H1 (cell line): ENCODE data around the gene ACKR3. TPM values are rescaled to one million over a fixed set of nuclear protein-coding genes. Genes with fewer than 3 reads are reported as not detected.

ENCODE experiments used
- CTCF ChIA-PET: fragments of 300-600 bp; sonication (Branson Sonifier 250); formaldehyde crosslinking; loops from one replicate; lab custom pipeline; 2021; ENCODE audit not compliant: partially characterized antibody; lab: Charles Lee
- POLR2A ChIA-PET: fragments of 300-600 bp; sonication (Branson Sonifier 250); formaldehyde crosslinking; loops from one replicate; lab custom pipeline; 2021; ENCODE audit warnings: inconsistent platforms; ENCODE audit not compliant: partially characterized antibody; lab: Charles Lee
- DNase-seq, 2 experiments: peaks; one replicate each; pipeline versions ENCODE4 v3.0.0 to v3.0.0-alpha.2; 2010 to 2022; ENCODE audit warnings: low spot score in 2 of 2, low read depth in 1 of 2, mixed read lengths in 1 of 2
- FAIRE-seq: peaks from 2 replicates; lab custom pipeline; 2011; peaks lifted over from hg19 to GRCh38; lab: Jason Lieb, UNC
- H2AFZ ChIP-seq: 2 replicates; pipeline ENCODE4 v1.8.1; 2012; ENCODE audit warnings: low read length, inconsistent platforms
- H2AK5ac ChIP-seq: 2 replicates; pipeline ENCODE4 v1.6.1; 2013; ENCODE audit warnings: low read depth, low read length
- H2BK120ac ChIP-seq: replicated peaks from 2 replicates; pipeline ENCODE3; 2013; ENCODE audit warnings: low read depth, low read length, inconsistent platforms
- H2BK12ac ChIP-seq: 2 replicates; pipeline ENCODE4 v1.6.1; 2013; ENCODE audit warnings: low read depth, low read length
- H2BK15ac ChIP-seq: 2 replicates; pipeline ENCODE4 v1.6.1; 2013; ENCODE audit warnings: low read length
- H2BK20ac ChIP-seq: 2 replicates; pipeline ENCODE4 v1.6.1; 2013; ENCODE audit warnings: low read length
- H2BK5ac ChIP-seq: 2 replicates; pipeline ENCODE4 v1.6.1; 2013; ENCODE audit warnings: low read depth, low read length
- H3K14ac ChIP-seq: 2 replicates; pipeline ENCODE4 v1.6.1; 2013; ENCODE audit warnings: inconsistent platforms; ENCODE audit not compliant: insufficient read length
- H3K18ac ChIP-seq: 2 replicates; pipeline ENCODE4 v1.6.1; 2013; ENCODE audit warnings: low read length; ENCODE audit errors: extremely low read depth
- H3K23ac ChIP-seq: 2 replicates; pipeline ENCODE4 v1.6.1; 2013; ENCODE audit warnings: inconsistent platforms; ENCODE audit not compliant: insufficient read length
- H3K23me2 ChIP-seq: 2 replicates; pipeline ENCODE4 v1.6.1; 2013; ENCODE audit warnings: low read depth, low read length
- H3K27ac ChIP-seq: 2 replicates; pipeline ENCODE4 v1.6.1; 2011; ENCODE audit warnings: low read depth, low read length, inconsistent platforms
- H3K27me3 ChIP-seq, 4 experiments: replicated peaks in 1 of 4; 1 replicate in 1 of 4; 2 replicates in 3 of 4; pipeline versions ENCODE4 v1.6.1 to v1.8.1; 2011 to 2013; ENCODE audit warnings: low read length in 3 of 4, mild to moderate bottlenecking in 3 of 4, inconsistent platforms in 2 of 4, mixed read lengths in 2 of 4, moderate library complexity in 1 of 4; ENCODE audit not compliant: control insufficient read depth in 3 of 4, insufficient read depth in 3 of 4; ENCODE audit errors: extremely low read depth in 1 of 4
- H3K36me3 ChIP-seq, 4 experiments: 2 replicates each; pipeline versions ENCODE4 v1.6.1 to v1.8.1; 2011 to 2013; ENCODE audit warnings: mild to moderate bottlenecking in 4 of 4, low read length in 3 of 4, moderate library complexity in 2 of 4, control low read depth in 1 of 4, inconsistent platforms in 1 of 4; ENCODE audit not compliant: insufficient read depth in 4 of 4, control insufficient read depth in 2 of 4
- H3K4ac ChIP-seq: replicated peaks from 2 replicates; pipeline ENCODE3; 2013; ENCODE audit warnings: low read length, low read depth, mixed read lengths, inconsistent platforms; ENCODE audit not compliant: insufficient read length
- H3K4me1 ChIP-seq, 4 experiments: replicated peaks in 1 of 4; 1 replicate in 1 of 4; 2 replicates in 3 of 4; pipeline versions ENCODE4 v1.6.1 to v1.8.1; 2011 to 2013; ENCODE audit warnings: low read length in 3 of 4, inconsistent platforms in 2 of 4, mixed read lengths in 1 of 4; ENCODE audit not compliant: insufficient read depth in 4 of 4, control insufficient read depth in 3 of 4
- H3K4me2 ChIP-seq, 2 experiments: 2 replicates each; pipeline versions ENCODE4 v1.6.1 to v1.8.1; 2011 to 2013; ENCODE audit warnings: low read depth in 2 of 2, low read length in 2 of 2, control low read depth in 1 of 2, inconsistent platforms in 1 of 2, mild to moderate bottlenecking in 1 of 2; ENCODE audit not compliant: insufficient read depth in 1 of 2
- H3K4me3 ChIP-seq, 4 experiments: fragments of 200-600, 300-600 bp in 1 of 4; sonication (generic), shearing (Covaris generic), sonication (Bioruptor Twin) in 1 of 4; 2 replicates each; pipeline versions ENCODE4 v1.5.1 to v1.8.1; 2011 to 2016; ENCODE audit warnings: low read length in 4 of 4, low read depth in 3 of 4, control low read depth in 2 of 4, inconsistent platforms in 2 of 4, mild to moderate bottlenecking in 2 of 4, mixed read lengths in 1 of 4, moderate library complexity in 1 of 4; ENCODE audit not compliant: insufficient read depth in 2 of 4; ENCODE audit errors: extremely low read depth in 1 of 4
- H3K56ac ChIP-seq: replicated peaks from 2 replicates; pipeline ENCODE3; 2013; ENCODE audit warnings: low read depth, mild to moderate bottlenecking, mixed read lengths, low read length, inconsistent platforms; ENCODE audit not compliant: insufficient read length
- H3K79me1 ChIP-seq: 2 replicates; pipeline ENCODE4 v1.6.1; 2013; ENCODE audit warnings: low read depth, low read length, control low read depth
- H3K79me2 ChIP-seq, 2 experiments: 2 replicates each; pipeline versions ENCODE4 v1.6.1 to v1.8.1; 2012 to 2013; ENCODE audit warnings: low read length in 2 of 2, mild to moderate bottlenecking in 2 of 2, inconsistent platforms in 1 of 2; ENCODE audit not compliant: insufficient read depth in 2 of 2, control insufficient read depth in 1 of 2
- H3K9ac ChIP-seq, 4 experiments: replicated peaks in 1 of 4; 1 replicate in 1 of 4; 2 replicates in 3 of 4; pipeline versions ENCODE4 v1.6.1 to v1.8.1; 2011 to 2013; ENCODE audit warnings: low read depth in 3 of 4, low read length in 3 of 4, control low read depth in 2 of 4, mild to moderate bottlenecking in 2 of 4, moderate library complexity in 2 of 4, inconsistent platforms in 1 of 4; ENCODE audit errors: extremely low read depth in 1 of 4
- H3K9me3 ChIP-seq, 2 experiments: 2 replicates each; pipeline versions ENCODE4 v1.6.1 to v1.8.1; 2012 to 2013; ENCODE audit warnings: mild to moderate bottlenecking in 2 of 2, moderate library complexity in 2 of 2, control low read depth in 1 of 2, inconsistent platforms in 1 of 2, low read depth in 1 of 2, low read length in 1 of 2, mixed read lengths in 1 of 2; ENCODE audit not compliant: insufficient read depth in 2 of 2
- H4K20me1 ChIP-seq, 2 experiments: replicated peaks in 1 of 2; 2 replicates each; pipeline versions ENCODE3 to v1.8.1; 2011 to 2013; ENCODE audit warnings: inconsistent platforms in 2 of 2, low read length in 2 of 2, mild to moderate bottlenecking in 1 of 2; ENCODE audit not compliant: insufficient read depth in 2 of 2, control insufficient read depth in 1 of 2
- H4K5ac ChIP-seq: 2 replicates; pipeline ENCODE4 v1.6.1; 2013; ENCODE audit warnings: low read length, low read depth, mixed read lengths, inconsistent platforms; ENCODE audit not compliant: insufficient read length
- H4K8ac ChIP-seq: 2 replicates; pipeline ENCODE4 v1.8.0; 2013; ENCODE audit warnings: mild to moderate bottlenecking, moderate library complexity, low read length, inconsistent platforms; ENCODE audit not compliant: insufficient read depth; ENCODE audit errors: extremely low read depth
- H4K91ac ChIP-seq: replicated peaks from 2 replicates; pipeline ENCODE3; 2013; ENCODE audit warnings: low read length, mixed read lengths, inconsistent platforms; ENCODE audit not compliant: insufficient read length
- CEBPB ChIP-seq: IDR thresholded peaks from 2 replicates; pipeline ENCODE4 v1.6.1; 2012; ENCODE audit warnings: low read depth, low read length
- CTCF ChIP-seq, 3 experiments: IDR thresholded peaks; 1 replicate in 2 of 3; 2 replicates in 1 of 3; pipeline versions ENCODE4 v1.5.1 to v1.6.1; 2011; ENCODE audit warnings: low read length in 3 of 3, mild to moderate bottlenecking in 3 of 3, inconsistent platforms in 2 of 3, low read depth in 1 of 3, moderate library complexity in 1 of 3; ENCODE audit not compliant: insufficient read depth in 1 of 3; ENCODE audit errors: control extremely low read depth in 1 of 3
- EGR1 ChIP-seq: IDR thresholded peaks from 2 replicates; pipeline ENCODE4 v1.6.1; 2011; ENCODE audit warnings: low read depth, low read length, borderline replicate concordance
- JUN ChIP-seq: IDR thresholded peaks from 2 replicates; pipeline ENCODE4 v1.6.1; 2011; ENCODE audit warnings: low read depth, mild to moderate bottlenecking, improper control_type of control experiment, low read length
- MAX ChIP-seq: IDR thresholded peaks from 2 replicates; pipeline ENCODE4 v1.6.1; 2012; ENCODE audit warnings: inconsistent platforms
- RAD21 ChIP-seq, 2 experiments: IDR thresholded peaks in 1 of 2; conservative IDR thresholded peaks in 1 of 2; 2 replicates each; pipeline ENCODE4 v1.6.1; 2011; ENCODE audit warnings: low read depth in 2 of 2, low read length in 2 of 2, improper control_type of control experiment in 1 of 2, inconsistent platforms in 1 of 2, mild to moderate bottlenecking in 1 of 2, moderate library complexity in 1 of 2
- RBBP5 ChIP-seq: IDR thresholded peaks from 2 replicates; pipeline ENCODE4 v1.7.1; 2012; ENCODE audit warnings: low read depth, mild to moderate bottlenecking, inconsistent platforms, low read length, moderate library complexity, borderline replicate concordance
- SIRT6 ChIP-seq: IDR thresholded peaks from one replicate; pipeline ENCODE4 v1.7.1; 2012; ENCODE audit warnings: low read length, inconsistent platforms
- SP2 ChIP-seq: IDR thresholded peaks from 2 replicates; pipeline ENCODE4 v1.6.1; 2012; ENCODE audit warnings: mild to moderate bottlenecking, low read length, inconsistent platforms
- TAF7 ChIP-seq: optimal IDR thresholded peaks from 2 replicates; pipeline ENCODE3; 2011; ENCODE audit warnings: low read depth, mild to moderate bottlenecking, inconsistent platforms, low read length, moderate library complexity, borderline replicate concordance
- YY1 ChIP-seq: IDR thresholded peaks from 2 replicates; pipeline ENCODE4 v1.6.1; 2011; ENCODE audit warnings: low read depth, mild to moderate bottlenecking, low read length
- WGBS, 2 experiments: shearing (Covaris generic) in 1 of 2; methylation state at CpG; one replicate each; pipeline versions ENCODE4 v1.1.6 to v1.1.7; 2013 to 2015; ENCODE audit warnings: low lambda C conversion rate in 2 of 2, mixed read lengths in 2 of 2, inconsistent platforms in 1 of 2, low coverage in 1 of 2, missing lambda C conversion rate in 1 of 2; ENCODE audit not compliant: insufficient replicate concordance in 2 of 2, insufficient coverage in 1 of 2, insufficient read length in 1 of 2; ENCODE audit errors: extremely low coverage in 1 of 2, missing lambda C conversion rate in 1 of 2; 5-methylcytosine and 5-hydroxymethylcytosine counted together
- polyA plus RNA-seq, 7 experiments: library from polyadenylated mRNA; depleted of rRNA in 3 of 7; stranded (reverse) in 5 of 7; unstranded in 2 of 7; fragments of >200 nt in 5 of 7; fragments of 200-250 nt in 2 of 7; gene quantifications; 1 replicate in 5 of 7; 2 replicates in 1 of 7; 4 replicates in 1 of 7; pipeline versions ENCODE4 v1.2.1 to v1.2.3, GENCODE V29; 2011 to 2013; ENCODE audit warnings: missing spikeins in 2 of 7, mixed read lengths in 2 of 7
- total RNA-seq: library from RNA; stranded (reverse); fragmentation: NEBNext Ultra II Directional; extraction: Animal tissue kit (Norgen Biotek cat#: 25700); gene quantifications from 2 replicates; pipeline ENCODE4 v1.2.1, GENCODE V29; 2021

Gene ACKR3
- total and polyA plus RNA-seq, 2 of the 8 experiments (the other 6 are each of a cell fraction or from before 2014, with no cell fraction given) = 1.4 to 24.4 TPM

- no peaks in the 10 kb centered on the region for H3K36me3 ChIP-seq
- 75% methylated on average over 8 of the region's 8 CpGs; no CpG with 5 or more reads in 1 of the 2 experiments for WGBS, 2 experiments
- no peak overlapping the region for H3K56ac ChIP-seq
- no peaks in the 10 kb centered on the region for H4K20me1 ChIP-seq
- no peak overlapping the region for H3K23ac ChIP-seq
- H3K9me3 ChIP-seq = no peaks in the 10 kb centered on the region
- no peaks in the 10 kb centered on the region for H3K79me1 ChIP-seq
- no peak overlapping the region for H4K91ac ChIP-seq
- no peak overlapping the region for H3K18ac ChIP-seq
- no peak overlapping the region for H3K4me2 ChIP-seq
- FAIRE-seq (no peak), DNase-seq (peak in 1 of 2 experiments; percentile 23)
- H4K8ac ChIP-seq = no peak overlapping the region; the same call in 1 of the 2 replicates
- no peaks in the 10 kb centered on the region; a peak in 1 of 7 replicates for H3K27me3 ChIP-seq
- H2AK5ac ChIP-seq = no peak overlapping the region
- no peak overlapping the region for H2BK15ac ChIP-seq
- H3K4me3 ChIP-seq = no peak overlapping the region
- no peak overlapping the region for H3K14ac ChIP-seq
- H3K4ac ChIP-seq = no peak overlapping the region
- no peak overlapping the region for H2BK12ac ChIP-seq
- no peak overlapping the region for H2BK5ac ChIP-seq
- no peak overlapping the region for H2BK20ac ChIP-seq
- H3K79me2 ChIP-seq = no peaks in the 10 kb centered on the region
- no peak for TF ChIP-seq EGR1
- TF ChIP-seq RBBP5 = no peak
- TF ChIP-seq SP2 = no peak
- no peak for TF ChIP-seq JUN
- TF ChIP-seq CEBPB = no peak
- TF ChIP-seq MAX = no peak
- peak; percentile 9 to 42 (median 18); a peak in 3 of 4 replicates for TF ChIP-seq CTCF (IDR thresholded peaks at IDR 0.05; ENCODE audit: control extremely low read depth in 1 of 3, insufficient read depth in 1 of 3, low read depth in 1 of 3, low read length in 3 of 3)
- no peak for TF ChIP-seq SIRT6
- TF ChIP-seq TAF7 = no peak
- peak; percentile 44 to 65; a peak in 3 of 4 replicates for TF ChIP-seq RAD21 (IDR thresholded peaks at IDR 0.05 in 1 of 2, conservative IDR thresholded peaks at IDR 0.05 in 1 of 2; ENCODE audit: low read depth in 2 of 2, low read length in 2 of 2)
- TF ChIP-seq YY1 = no peak
- H2AFZ ChIP-seq = no peak overlapping the region
- H3K4me1 ChIP-seq = peaks cover 3 to 16% (median 13%) of the 10 kb centered on the region in 4 experiments
- no peak overlapping the region for H3K27ac ChIP-seq
- H3K9ac ChIP-seq = no peak overlapping the region
- no peak overlapping the region for H2BK120ac ChIP-seq
- H4K5ac ChIP-seq = no peak overlapping the region
- CTCF ChIA-PET = interaction anchor here (0.9 to 2.1 kb wide), 10 partner anchors 13 to 478 kb away, joined by 3 to 6 read pairs (median 5); no protein-coding TSS in a partner anchor
- POLR2A ChIA-PET = no interaction called here
- H3K23me2 ChIP-seq = peaks cover 3% of the 10 kb centered on the region; the same call in 1 of the 2 replicates
Observed at GRCh38 chr2:236576087-236576486, 6.5 kb downstream of the ACKR3 start.
